GM12878 (cell line): ENCODE measurements around the gene TGFBR3. TPM values are rescaled to one million over a fixed set of nuclear protein-coding genes. Genes with fewer than 3 reads are reported as not detected.

ENCODE experiments used
- ATAC-seq: fragments of 200-7000 bp; cut with Tn5 transposase; 3 replicates; pipeline ENCODE4 v1.9.1; 2020; ENCODE audit warnings: mild to moderate bottlenecking, moderate library complexity
- BruUV-seq: library from RNA; stranded (reverse); fragments of 400-500 nt; replicated peaks from 2 replicates; lab custom pipeline; 2021; lab: Mats Ljungman, UMichigan
- CTCF ChIA-PET: fragments of 300-600 bp; sonication (Branson Sonifier 250); formaldehyde crosslinking; extraction: SDS; loops from one replicate; lab custom pipeline; 2021; ENCODE audit warnings: inconsistent platforms; lab: Yijun Ruan, JAX
- POLR2A ChIA-PET: fragments of 350-600 bp; formaldehyde crosslinking; extraction: SDS; loops from one replicate; lab custom pipeline; 2021; ENCODE audit warnings: inconsistent platforms; lab: Charles Lee
- RAD21 ChIA-PET: fragments of 300-600 bp; sonication (Branson Sonifier 250); formaldehyde crosslinking; loops from one replicate; lab custom pipeline; 2023; ENCODE audit warnings: antibody characterized with exemption; ENCODE audit not compliant: unreplicated experiment; lab: Charles Lee
- SMC1A ChIA-PET: fragments of 300-600 bp; sonication (Branson Sonifier 250); formaldehyde crosslinking; loops from one replicate; lab custom pipeline; 2023; ENCODE audit not compliant: unreplicated experiment, uncharacterized antibody; lab: Charles Lee
- DNase-seq: peaks from one replicate; pipeline ENCODE4 v3.0.0-alpha.2; 2011; ENCODE audit warnings: low read depth, low spot score
- FAIRE-seq: peaks from 3 replicates; lab custom pipeline; 2011; peaks lifted over from hg19 to GRCh38; lab: Jason Lieb, UNC
- H2AFZ ChIP-seq: 2 replicates; pipeline ENCODE4 v1.6.0; 2011; ENCODE audit warnings: low read depth, low read length, control low read depth; ENCODE audit not compliant: control insufficient read depth
- H3K27ac ChIP-seq: 2 replicates; pipeline ENCODE4 v1.5.1; 2011; ENCODE audit warnings: control low read depth; ENCODE audit not compliant: control insufficient read depth, insufficient read depth
- H3K27me3 ChIP-seq, 2 experiments: replicated peaks in 1 of 2; 2 replicates each; pipeline versions ENCODE4 v1.6.0 to v1.6.1; 2011; ENCODE audit warnings: low read length in 1 of 2; ENCODE audit not compliant: control insufficient read depth in 2 of 2, insufficient read depth in 2 of 2
- H3K36me3 ChIP-seq, 2 experiments: 2 replicates each; pipeline ENCODE4 v1.5.1; 2011; ENCODE audit warnings: low read length in 1 of 2; ENCODE audit not compliant: control insufficient read depth in 2 of 2, insufficient read depth in 2 of 2
- H3K4me1 ChIP-seq: 2 replicates; pipeline ENCODE4 v1.6.1; 2011; ENCODE audit warnings: mild to moderate bottlenecking, low read length, moderate library complexity, mixed read lengths; ENCODE audit not compliant: control insufficient read depth, insufficient read depth
- H3K4me2 ChIP-seq: 2 replicates; pipeline ENCODE4 v1.6.0; 2011; ENCODE audit warnings: control low read depth; ENCODE audit not compliant: control insufficient read depth, insufficient read depth
- H3K4me3 ChIP-seq: fragments of 200-600 bp; sonication (generic); 2 replicates; pipeline ENCODE4 v1.5.1; 2016
- H3K79me2 ChIP-seq: 2 replicates; pipeline ENCODE4 v1.6.0; 2011; ENCODE audit warnings: low read length; ENCODE audit not compliant: control insufficient read depth, insufficient read depth
- H3K9ac ChIP-seq: 2 replicates; pipeline ENCODE4 v1.8.0; 2011; ENCODE audit warnings: low read length, control low read depth, mixed read lengths; ENCODE audit not compliant: control insufficient read depth, insufficient read depth
- H3K9me3 ChIP-seq: replicated peaks from 3 replicates; pipeline ENCODE4 v1.5.1; 2011; ENCODE audit warnings: mild to moderate bottlenecking, low read length; ENCODE audit not compliant: control insufficient read depth, insufficient read depth
- H4K20me1 ChIP-seq: 2 replicates; pipeline ENCODE4 v1.6.0; 2011; ENCODE audit not compliant: control insufficient read depth, insufficient read depth
- ATF2 ChIP-seq: IDR thresholded peaks from 2 replicates; pipeline ENCODE4 v1.6.1; 2012; ENCODE audit warnings: low read length, inconsistent platforms
- BRCA1 ChIP-seq: IDR thresholded peaks from 2 replicates; pipeline ENCODE4 v1.6.1; 2011; ENCODE audit warnings: low read depth, low read length, improper control_type of control experiment
- FOXK2 ChIP-seq: fragments of 450-650 bp; IDR thresholded peaks from 2 replicates; pipeline ENCODE4 v1.6.1; 2017; ENCODE audit warnings: mild to moderate bottlenecking, moderate library complexity
- KDM1A ChIP-seq: fragments of 200-600 bp; sonication (generic); IDR thresholded peaks from 2 replicates; pipeline ENCODE4 v1.6.1; 2016; ENCODE audit warnings: borderline replicate concordance
- MEF2A ChIP-seq: IDR thresholded peaks from 2 replicates; pipeline ENCODE4 v1.6.1; 2011; ENCODE audit warnings: low read depth, mild to moderate bottlenecking, low read length, moderate library complexity; ENCODE audit not compliant: insufficient read depth
- NFIC ChIP-seq: IDR thresholded peaks from 2 replicates; pipeline ENCODE4 v1.6.1; 2012; ENCODE audit warnings: low read depth, mild to moderate bottlenecking, inconsistent platforms, low read length, moderate library complexity
- NFYB ChIP-seq: IDR thresholded peaks from 2 replicates; pipeline ENCODE4 v1.6.1; 2011; ENCODE audit warnings: low read depth, mild to moderate bottlenecking, low read length, improper control_type of control experiment, moderate library complexity; ENCODE audit not compliant: insufficient read depth
- RUNX3 ChIP-seq: IDR thresholded peaks from 2 replicates; pipeline ENCODE4 v1.6.1; 2012; ENCODE audit warnings: low read length, inconsistent platforms
- SMAD1 ChIP-seq: fragments of 450-650 bp; IDR thresholded peaks from 2 replicates; pipeline ENCODE4 v1.6.1; 2018; ENCODE audit warnings: mild to moderate bottlenecking, low read depth; ENCODE audit not compliant: partially characterized antibody
- SMAD5 ChIP-seq: IDR thresholded peaks from 2 replicates; pipeline ENCODE4 v1.6.1; 2016; ENCODE audit warnings: antibody characterized with exemption, low read depth
- TBL1XR1 ChIP-seq: IDR thresholded peaks from 2 replicates; pipeline ENCODE4 v1.6.1; 2012; ENCODE audit warnings: low read depth, low read length, improper control_type of control experiment
- YY1 ChIP-seq: IDR thresholded peaks from 2 replicates; pipeline ENCODE4 v1.6.1; 2011; ENCODE audit warnings: low read depth, mild to moderate bottlenecking, low read length
- ZNF274 ChIP-seq: IDR thresholded peaks from one replicate; pipeline ENCODE4 v1.8.0; 2011; ENCODE audit not compliant: insufficient read length, insufficient read depth
- ZNF384 ChIP-seq: IDR thresholded peaks from 2 replicates; pipeline ENCODE4 v1.6.1; 2012; ENCODE audit warnings: low read depth, mild to moderate bottlenecking, low read length, improper control_type of control experiment, borderline replicate concordance
- WGBS: methylation state at CpG from one replicate; pipeline ENCODE4 v1.1.6; 2016; ENCODE audit warnings: low lambda C conversion rate; ENCODE audit not compliant: insufficient replicate concordance, insufficient coverage; ENCODE audit errors: missing lambda C conversion rate; 5-methylcytosine and 5-hydroxymethylcytosine counted together
- in situ Hi-C: fragments of 300-500 bp; cut with MboI; formaldehyde crosslinking; loops from 9 replicates; pipeline ENCODE4 v1.14.3; 2018; ENCODE audit warnings: mixed read lengths
- intact Hi-C: fragments of 100-400 bp; cut with micrococcal nuclease; formaldehyde crosslinking; loops from one replicate; pipeline ENCODE4 v1.14.2; 2022; ENCODE audit not compliant: unreplicated experiment
- polyA plus RNA-seq, 11 experiments: library from polyadenylated mRNA; depleted of rRNA in 4 of 11; unstranded in 6 of 11; stranded (reverse) in 5 of 11; fragments of >200 nt; fragmentation: Nextera tagmentation in 4 of 11; fragmentation: Illumina TruSeq in 1 of 11; extraction: Ambion mirVana in 4 of 11; extraction: Trizol in 1 of 11; gene quantifications; 1 replicate in 1 of 11; 2 replicates in 10 of 11; pipeline versions ENCODE4 v1.2.1 to v1.2.3, GENCODE V29; 2011 to 2016; ENCODE audit warnings: inconsistent platforms in 2 of 11, missing spikeins in 2 of 11, low read depth in 1 of 11
- total RNA-seq, 4 experiments: library from RNA; depleted of rRNA in 3 of 4; stranded (reverse); fragments of >200 nt in 3 of 4; fragmentation: Illumina TruSeq in 1 of 4; extraction: Trizol in 1 of 4; gene quantifications; 2 replicates each; pipeline versions ENCODE4 v1.2.1 to v1.2.3, GENCODE V29; 2013 to 2021
- TF ChIP-seq, protein P1 (sequence below): IDR thresholded peaks from 2 replicates; pipeline ENCODE4 v1.6.1; 2012; ENCODE audit warnings: improper control_type of control experiment, low read depth, low read length; ENCODE audit not compliant: insufficient replicate concordance

Gene TGFBR3
- total and polyA plus RNA-seq, 10 of the 15 experiments (the other 5 are each of a cell fraction or from before 2014, with no cell fraction given): 2.7 to 16.5 (median 12.6) TPM

DNA sequence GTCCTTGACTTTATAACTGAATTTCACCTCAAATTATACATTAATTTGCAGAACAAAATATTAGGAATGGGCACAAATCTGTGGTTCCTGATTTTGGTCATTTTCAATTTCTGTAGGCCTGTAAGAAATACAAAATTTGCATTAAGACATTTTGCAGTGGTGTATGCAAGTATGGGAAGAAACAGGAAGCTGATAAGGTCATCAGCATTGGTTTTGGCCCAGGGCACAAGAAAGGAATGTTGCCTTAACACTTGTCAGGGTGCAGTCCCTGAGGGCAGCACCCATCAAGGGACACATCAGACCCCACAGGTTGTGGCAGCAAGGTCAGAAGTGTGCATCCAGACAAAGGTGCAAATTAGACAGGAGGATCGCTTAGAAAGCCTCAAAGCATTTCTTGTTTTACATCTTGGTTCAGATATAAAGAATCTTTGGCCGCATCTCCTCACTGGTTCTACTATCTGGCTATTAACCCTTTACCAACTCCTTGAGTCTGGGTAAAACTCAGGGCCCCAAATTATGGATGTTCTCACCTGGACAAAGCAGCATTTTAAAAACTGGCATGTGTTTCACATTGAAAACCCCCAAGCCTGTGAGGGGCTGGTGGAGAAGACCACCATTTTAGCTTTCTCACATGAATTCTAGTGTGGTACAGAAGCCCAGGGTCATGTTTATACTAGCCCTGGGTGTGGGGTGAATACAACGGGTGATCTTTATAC lies 202.9 kb downstream of the TGFBR3 start:
- ATAC-seq (no peak; the same call in 2 of the 3 replicates), FAIRE-seq (no peak), DNase-seq (no peak)
- no peaks in the 10 kb centered on the region; the same call in 2 of the 3 replicates for H3K9me3 ChIP-seq
- BruUV-seq: no TSS peak
- no peaks in the 10 kb centered on the region for H3K36me3 ChIP-seq
- H3K27me3 ChIP-seq: no peaks in the 10 kb centered on the region
- no peak overlapping the region for H3K27ac ChIP-seq
- H3K4me2 ChIP-seq: no peak overlapping the region
- H4K20me1 ChIP-seq: no peaks in the 10 kb centered on the region
- in situ Hi-C loops: no loop called here
- SMC1A ChIA-PET: no interaction called here
- intact Hi-C loops: no loop called here
- H3K79me2 ChIP-seq: no peaks in the 10 kb centered on the region
- CTCF ChIA-PET: interaction anchor here (0.6 kb wide), 1 partner anchor 37 kb away, joined by 4 read pairs; no protein-coding TSS in a partner anchor
- 100% methylated on average over 3 of the region's 3 CpGs for WGBS
- RAD21 ChIA-PET: interaction anchor here (1.1 kb wide), 1 partner anchor 147 kb away, joined by 3 read pairs; no protein-coding TSS in a partner anchor
- no peak overlapping the region for H3K4me3 ChIP-seq
- no peak overlapping the region for H2AFZ ChIP-seq
- H3K9ac ChIP-seq: no peak overlapping the region
- POLR2A ChIA-PET: no interaction called here
- peaks cover 21% of the 10 kb centered on the region for H3K4me1 ChIP-seq
- no peak for TF ChIP-seq MEF2A
- no peak for TF ChIP-seq NFYB
- no peak for TF ChIP-seq TBL1XR1
- TF ChIP-seq, protein P1, sequence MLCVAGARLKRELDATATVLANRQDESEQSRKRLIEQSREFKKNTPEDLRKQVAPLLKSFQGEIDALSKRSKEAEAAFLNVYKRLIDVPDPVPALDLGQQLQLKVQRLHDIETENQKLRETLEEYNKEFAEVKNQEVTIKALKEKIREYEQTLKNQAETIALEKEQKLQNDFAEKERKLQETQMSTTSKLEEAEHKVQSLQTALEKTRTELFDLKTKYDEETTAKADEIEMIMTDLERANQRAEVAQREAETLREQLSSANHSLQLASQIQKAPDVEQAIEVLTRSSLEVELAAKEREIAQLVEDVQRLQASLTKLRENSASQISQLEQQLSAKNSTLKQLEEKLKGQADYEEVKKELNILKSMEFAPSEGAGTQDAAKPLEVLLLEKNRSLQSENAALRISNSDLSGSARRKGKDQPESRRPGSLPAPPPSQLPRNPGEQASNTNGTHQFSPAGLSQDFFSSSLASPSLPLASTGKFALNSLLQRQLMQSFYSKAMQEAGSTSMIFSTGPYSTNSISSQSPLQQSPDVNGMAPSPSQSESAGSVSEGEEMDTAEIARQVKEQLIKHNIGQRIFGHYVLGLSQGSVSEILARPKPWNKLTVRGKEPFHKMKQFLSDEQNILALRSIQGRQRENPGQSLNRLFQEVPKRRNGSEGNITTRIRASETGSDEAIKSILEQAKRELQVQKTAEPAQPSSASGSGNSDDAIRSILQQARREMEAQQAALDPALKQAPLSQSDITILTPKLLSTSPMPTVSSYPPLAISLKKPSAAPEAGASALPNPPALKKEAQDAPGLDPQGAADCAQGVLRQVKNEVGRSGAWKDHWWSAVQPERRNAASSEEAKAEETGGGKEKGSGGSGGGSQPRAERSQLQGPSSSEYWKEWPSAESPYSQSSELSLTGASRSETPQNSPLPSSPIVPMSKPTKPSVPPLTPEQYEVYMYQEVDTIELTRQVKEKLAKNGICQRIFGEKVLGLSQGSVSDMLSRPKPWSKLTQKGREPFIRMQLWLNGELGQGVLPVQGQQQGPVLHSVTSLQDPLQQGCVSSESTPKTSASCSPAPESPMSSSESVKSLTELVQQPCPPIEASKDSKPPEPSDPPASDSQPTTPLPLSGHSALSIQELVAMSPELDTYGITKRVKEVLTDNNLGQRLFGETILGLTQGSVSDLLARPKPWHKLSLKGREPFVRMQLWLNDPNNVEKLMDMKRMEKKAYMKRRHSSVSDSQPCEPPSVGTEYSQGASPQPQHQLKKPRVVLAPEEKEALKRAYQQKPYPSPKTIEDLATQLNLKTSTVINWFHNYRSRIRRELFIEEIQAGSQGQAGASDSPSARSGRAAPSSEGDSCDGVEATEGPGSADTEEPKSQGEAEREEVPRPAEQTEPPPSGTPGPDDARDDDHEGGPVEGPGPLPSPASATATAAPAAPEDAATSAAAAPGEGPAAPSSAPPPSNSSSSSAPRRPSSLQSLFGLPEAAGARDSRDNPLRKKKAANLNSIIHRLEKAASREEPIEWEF: no peak
- TF ChIP-seq ZNF274: no peak
- no peak for TF ChIP-seq KDM1A
- TF ChIP-seq SMAD1: no peak
- TF ChIP-seq FOXK2: no peak
- no peak for TF ChIP-seq SMAD5
- no peak for TF ChIP-seq NFIC
- TF ChIP-seq YY1: no peak
- no peak for TF ChIP-seq ZNF384
- no peak for TF ChIP-seq RUNX3
- TF ChIP-seq ATF2: no peak
- no peak for TF ChIP-seq BRCA1
